Astrocyte (in vitro differentiated cells and primary cell): ENCODE results near the gene SLC35B2. TPM values are rescaled to one million over a fixed set of nuclear protein-coding genes. Genes with fewer than 3 reads are reported as not detected.

ENCODE experiments used
- DNase-seq: peaks from one replicate; pipeline ENCODE4 v3.0.0-alpha.2; 2010; ENCODE audit warnings: low read depth
- FAIRE-seq: peaks from 2 replicates; lab custom pipeline; 2011; peaks lifted over from hg19 to GRCh38; lab: Jason Lieb, UNC
- H2AFZ ChIP-seq: 2 replicates; pipeline ENCODE4 v1.6.0; 2012; ENCODE audit warnings: low read depth, low read length, inconsistent platforms
- H3K27ac ChIP-seq: 2 replicates; pipeline ENCODE4 v1.5.1; 2011; ENCODE audit warnings: low read depth, low read length, inconsistent platforms
- H3K27me3 ChIP-seq: 2 replicates; pipeline ENCODE4 v1.6.0; 2011; ENCODE audit warnings: low read length, inconsistent platforms; ENCODE audit not compliant: insufficient read depth
- H3K36me3 ChIP-seq: 2 replicates; pipeline ENCODE4 v1.5.1; 2011; ENCODE audit warnings: low read length, inconsistent platforms; ENCODE audit not compliant: insufficient read depth
- H3K4me1 ChIP-seq: 2 replicates; pipeline ENCODE4 v1.5.1; 2011; ENCODE audit warnings: low read length, inconsistent platforms; ENCODE audit not compliant: insufficient read depth
- H3K4me2 ChIP-seq: 2 replicates; pipeline ENCODE4 v1.6.0; 2012; ENCODE audit warnings: low read length, inconsistent platforms
- H3K4me3 ChIP-seq: 2 replicates; pipeline ENCODE4 v1.5.1; 2011; ENCODE audit warnings: low read depth, mild to moderate bottlenecking, low read length, inconsistent platforms; ENCODE audit not compliant: insufficient read depth
- H3K79me2 ChIP-seq: 2 replicates; pipeline ENCODE4 v1.6.0; 2012; ENCODE audit warnings: mild to moderate bottlenecking, low read length, inconsistent platforms; ENCODE audit not compliant: insufficient read depth
- H3K9ac ChIP-seq: 2 replicates; pipeline ENCODE4 v1.6.0; 2012; ENCODE audit warnings: mild to moderate bottlenecking, low read length, inconsistent platforms
- H3K9me3 ChIP-seq: 2 replicates; pipeline ENCODE4 v1.5.1; 2012; ENCODE audit warnings: low read depth, mild to moderate bottlenecking, low read length, inconsistent platforms; ENCODE audit not compliant: insufficient read depth
- H4K20me1 ChIP-seq: 2 replicates; pipeline ENCODE4 v1.6.0; 2012; ENCODE audit warnings: low read length, inconsistent platforms; ENCODE audit not compliant: insufficient read depth
- H3K27ac Mint-ChIP-seq: one replicate; pipeline ENCODE4 v1.8.0; 2021; ENCODE audit warnings: mild to moderate bottlenecking, mixed read lengths; ENCODE audit not compliant: unreplicated experiment
- H3K27me3 Mint-ChIP-seq: one replicate; pipeline ENCODE4 v1.8.0; 2021; ENCODE audit warnings: low read depth, mixed read lengths; ENCODE audit not compliant: unreplicated experiment
- H3K36me3 Mint-ChIP-seq: one replicate; pipeline ENCODE4 v1.8.0; 2021; ENCODE audit warnings: low read depth, mixed read lengths; ENCODE audit not compliant: unreplicated experiment
- H3K4me1 Mint-ChIP-seq: one replicate; pipeline ENCODE4 v1.8.0; 2021; ENCODE audit warnings: low read depth, mixed read lengths; ENCODE audit not compliant: unreplicated experiment
- H3K4me3 Mint-ChIP-seq: one replicate; pipeline ENCODE4 v1.8.0; 2021; ENCODE audit warnings: mild to moderate bottlenecking, moderate library complexity, mixed read lengths; ENCODE audit not compliant: unreplicated experiment
- H3K9me3 Mint-ChIP-seq: one replicate; pipeline ENCODE4 v1.8.0; 2021; ENCODE audit warnings: mild to moderate bottlenecking, mixed read lengths; ENCODE audit not compliant: unreplicated experiment
- CTCF ChIP-seq: IDR thresholded peaks from 2 replicates; pipeline ENCODE4 v1.5.1; 2011; ENCODE audit warnings: low read depth, mild to moderate bottlenecking, inconsistent platforms, low read length, moderate library complexity; ENCODE audit not compliant: insufficient read depth
- EZH2 ChIP-seq: IDR thresholded peaks from 2 replicates; pipeline ENCODE4 v1.6.1; 2012; ENCODE audit warnings: mild to moderate bottlenecking, low read length, inconsistent platforms; ENCODE audit not compliant: insufficient read depth
- total RNA-seq: library from RNA; stranded (reverse); gene quantifications from 2 replicates; pipeline ENCODE4 v1.2.1, GENCODE V29; 2021

The SLC35B2 gene
- total RNA-seq, 1 donor from 2014 or later: 61.8 TPM

- no peak overlapping the region for H3K27ac Mint-ChIP-seq
- Histone ChIP-seq H3K9me3 (no peaks in the 10 kb centered on the region), H3K36me3 (no peaks in the 10 kb centered on the region), H4K20me1 (peaks cover 16% of the 10 kb centered on the region), H3K4me3 (no peak overlapping the region), H3K27me3 (no peaks in the 10 kb centered on the region), H3K27ac (no peak overlapping the region), H3K4me2 (no peak overlapping the region), H3K9ac (no peak overlapping the region), H2AFZ (no peak overlapping the region), H3K4me1 (peaks cover 11% of the 10 kb centered on the region), H3K79me2 (no peaks in the 10 kb centered on the region)
- no peak overlapping the region for H3K4me3 Mint-ChIP-seq
- TF ChIP-seq EZH2 (no peak), CTCF (no peak)
- H3K4me1 Mint-ChIP-seq: peaks cover 10% of the 10 kb centered on the region
- FAIRE-seq (no peak), DNase-seq (no peak)
- H3K36me3 Mint-ChIP-seq: peaks cover 5% of the 10 kb centered on the region
- H3K9me3 Mint-ChIP-seq: no peaks in the 10 kb centered on the region
- H3K27me3 Mint-ChIP-seq: peaks cover 18% of the 10 kb centered on the region
Measured at GRCh38 chr6:44228433-44228832, 28.9 kb downstream of the SLC35B2 start.

- Mint-ChIP-seq H3K27me3 (peaks cover 18% of the 10 kb centered on the region), H3K4me1 (peaks cover 10% of the 10 kb centered on the region), H3K27ac (no peak overlapping the region), H3K36me3 (peaks cover 5% of the 10 kb centered on the region), H3K9me3 (no peaks in the 10 kb centered on the region), H3K4me3 (no peak overlapping the region)
- Histone ChIP-seq H3K9me3 (no peaks in the 10 kb centered on the region), H4K20me1 (peaks cover 16% of the 10 kb centered on the region), H3K36me3 (no peaks in the 10 kb centered on the region), H3K4me2 (no peak overlapping the region), H3K79me2 (no peaks in the 10 kb centered on the region), H3K4me3 (no peak overlapping the region), H3K4me1 (peaks cover 12% of the 10 kb centered on the region), H3K9ac (no peak overlapping the region), H3K27ac (no peak overlapping the region), H3K27me3 (no peaks in the 10 kb centered on the region), H2AFZ (no peak overlapping the region)
- no peak for FAIRE-seq
- no peak for DNase-seq
- TF ChIP-seq EZH2: no peak
- TF ChIP-seq CTCF: no peak
Measured at GRCh38 chr6:44228031-44228430, 29.3 kb downstream of the SLC35B2 start.

- DNase-seq (no peak), FAIRE-seq (no peak)
- Histone ChIP-seq H2AFZ (no peak overlapping the region), H3K4me2 (no peak overlapping the region), H3K27me3 (no peaks in the 10 kb centered on the region), H3K36me3 (no peaks in the 10 kb centered on the region), H3K4me3 (no peak overlapping the region), H3K79me2 (no peaks in the 10 kb centered on the region), H3K4me1 (peaks cover 17% of the 10 kb centered on the region), H3K27ac (no peak overlapping the region), H4K20me1 (peaks cover 16% of the 10 kb centered on the region), H3K9me3 (no peaks in the 10 kb centered on the region), H3K9ac (no peak overlapping the region)
- TF ChIP-seq EZH2 (no peak), CTCF (no peak)
- H3K4me3 Mint-ChIP-seq: no peak overlapping the region
- H3K36me3 Mint-ChIP-seq: peaks cover 5% of the 10 kb centered on the region
- peaks cover 16% of the 10 kb centered on the region for H3K27me3 Mint-ChIP-seq
- peaks cover 15% of the 10 kb centered on the region for H3K4me1 Mint-ChIP-seq
- no peak overlapping the region for H3K27ac Mint-ChIP-seq
- H3K9me3 Mint-ChIP-seq: no peaks in the 10 kb centered on the region
Measured at GRCh38 chr6:44227148-44227793, 30.1 kb downstream of the SLC35B2 start.
